Activated B cell treated with CpG ODN at 0.5 μM for 24 hours (primary cell): Measurements from ENCODE around the gene NEURL1B. TPM values are rescaled to one million over a fixed set of nuclear protein-coding genes. Genes with fewer than 3 reads are reported as not detected.

Source experiments
- ATAC-seq: fragments of 200-7000 bp; cut with Tn5 transposase; one replicate; pipeline ENCODE4 v1.10.0; 2021; ENCODE audit warnings: low read depth, mild to moderate bottlenecking, moderate library complexity
- CTCF ChIA-PET: fragments of 350-600 bp; sonication (Branson Sonifier 250); formaldehyde crosslinking; loops from one replicate; lab custom pipeline; 2021; ENCODE audit warnings: antibody characterized with exemption; lab: Charles Lee
- POLR2A ChIA-PET: fragments of 350-600 bp; sonication (Branson Sonifier 250); formaldehyde crosslinking; loops from one replicate; lab custom pipeline; 2021; ENCODE audit warnings: antibody characterized with exemption; lab: Charles Lee
- DNase-seq: peaks from one replicate; pipeline ENCODE4 v3.0.0; 2022
- H3K27ac Mint-ChIP-seq: one replicate; pipeline ENCODE4 v1.8.0; 2020; ENCODE audit warnings: mixed read lengths
- H3K27me3 Mint-ChIP-seq: one replicate; pipeline ENCODE4 v1.8.0; 2021; ENCODE audit warnings: mixed read lengths
- H3K36me3 Mint-ChIP-seq: one replicate; pipeline ENCODE4 v1.8.0; 2021; ENCODE audit warnings: low read depth, mixed read lengths
- H3K4me1 Mint-ChIP-seq: one replicate; pipeline ENCODE4 v1.8.0; 2021; ENCODE audit warnings: mixed read lengths
- H3K4me3 Mint-ChIP-seq: one replicate; pipeline ENCODE4 v1.8.0; 2020; ENCODE audit warnings: mild to moderate bottlenecking, mixed read lengths
- H3K9me3 Mint-ChIP-seq: one replicate; pipeline ENCODE4 v1.8.0; 2020; ENCODE audit warnings: mixed read lengths
- intact Hi-C: fragments of 100-400 bp; cut with micrococcal nuclease; formaldehyde crosslinking; loops from one replicate; pipeline ENCODE4 v1.15.1; 2024
- total RNA-seq: library from RNA; stranded (reverse); gene quantifications from 2 replicates; pipeline ENCODE4 v1.2.3, GENCODE V29; 2022
- TF ChIP-seq, protein P1 (sequence below): fragments of 200-600 bp; IDR thresholded peaks from one replicate; pipeline ENCODE4 v1.8.0; 2022; ENCODE audit warnings: antibody characterized with exemption, mild to moderate bottlenecking

NEURL1B gene
- total RNA-seq, 1 donor from 2014 or later = 0.09 TPM

DNA sequence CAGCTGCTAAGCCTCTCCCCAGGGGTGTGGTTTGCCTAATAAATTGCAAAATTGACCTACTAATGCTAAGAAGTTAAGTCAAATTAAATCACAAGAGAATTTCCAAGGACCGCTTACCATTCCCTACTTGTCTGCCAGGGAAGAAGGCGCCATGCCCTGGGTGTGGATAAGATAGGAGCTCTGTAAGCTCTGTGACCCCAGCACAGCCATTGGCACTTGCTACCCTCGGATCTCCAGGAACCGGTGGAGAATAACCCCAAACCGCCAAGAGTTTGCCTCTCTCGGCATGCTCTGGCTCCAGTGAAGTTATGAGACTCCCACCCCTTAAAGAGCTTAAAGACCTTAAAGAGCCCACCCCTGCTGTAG is 58.9 kb downstream of the NEURL1B start:
- Mint-ChIP-seq H3K9me3 (no peaks in the 10 kb centered on the region), H3K27me3 (peaks cover 34% of the 10 kb centered on the region), H3K27ac (no peak overlapping the region), H3K36me3 (no peaks in the 10 kb centered on the region), H3K4me1 (peaks cover 19% of the 10 kb centered on the region), H3K4me3 (no peak overlapping the region)
- CTCF ChIA-PET = interaction anchor here (0.5 to 1.3 kb wide), 3 partner anchors 236 to 396 kb away, joined by 3 to 4 read pairs (median 3); no protein-coding TSS in a partner anchor
- ATAC-seq = no peak
- POLR2A ChIA-PET = no interaction called here
- intact Hi-C loops = loop anchor here (5.0 kb wide), 1 partner anchor 788 kb away; no protein-coding TSS in a partner anchor
- DNase-seq = no peak
- TF ChIP-seq, protein P1, sequence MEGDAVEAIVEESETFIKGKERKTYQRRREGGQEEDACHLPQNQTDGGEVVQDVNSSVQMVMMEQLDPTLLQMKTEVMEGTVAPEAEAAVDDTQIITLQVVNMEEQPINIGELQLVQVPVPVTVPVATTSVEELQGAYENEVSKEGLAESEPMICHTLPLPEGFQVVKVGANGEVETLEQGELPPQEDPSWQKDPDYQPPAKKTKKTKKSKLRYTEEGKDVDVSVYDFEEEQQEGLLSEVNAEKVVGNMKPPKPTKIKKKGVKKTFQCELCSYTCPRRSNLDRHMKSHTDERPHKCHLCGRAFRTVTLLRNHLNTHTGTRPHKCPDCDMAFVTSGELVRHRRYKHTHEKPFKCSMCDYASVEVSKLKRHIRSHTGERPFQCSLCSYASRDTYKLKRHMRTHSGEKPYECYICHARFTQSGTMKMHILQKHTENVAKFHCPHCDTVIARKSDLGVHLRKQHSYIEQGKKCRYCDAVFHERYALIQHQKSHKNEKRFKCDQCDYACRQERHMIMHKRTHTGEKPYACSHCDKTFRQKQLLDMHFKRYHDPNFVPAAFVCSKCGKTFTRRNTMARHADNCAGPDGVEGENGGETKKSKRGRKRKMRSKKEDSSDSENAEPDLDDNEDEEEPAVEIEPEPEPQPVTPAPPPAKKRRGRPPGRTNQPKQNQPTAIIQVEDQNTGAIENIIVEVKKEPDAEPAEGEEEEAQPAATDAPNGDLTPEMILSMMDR = no peak

DNA sequence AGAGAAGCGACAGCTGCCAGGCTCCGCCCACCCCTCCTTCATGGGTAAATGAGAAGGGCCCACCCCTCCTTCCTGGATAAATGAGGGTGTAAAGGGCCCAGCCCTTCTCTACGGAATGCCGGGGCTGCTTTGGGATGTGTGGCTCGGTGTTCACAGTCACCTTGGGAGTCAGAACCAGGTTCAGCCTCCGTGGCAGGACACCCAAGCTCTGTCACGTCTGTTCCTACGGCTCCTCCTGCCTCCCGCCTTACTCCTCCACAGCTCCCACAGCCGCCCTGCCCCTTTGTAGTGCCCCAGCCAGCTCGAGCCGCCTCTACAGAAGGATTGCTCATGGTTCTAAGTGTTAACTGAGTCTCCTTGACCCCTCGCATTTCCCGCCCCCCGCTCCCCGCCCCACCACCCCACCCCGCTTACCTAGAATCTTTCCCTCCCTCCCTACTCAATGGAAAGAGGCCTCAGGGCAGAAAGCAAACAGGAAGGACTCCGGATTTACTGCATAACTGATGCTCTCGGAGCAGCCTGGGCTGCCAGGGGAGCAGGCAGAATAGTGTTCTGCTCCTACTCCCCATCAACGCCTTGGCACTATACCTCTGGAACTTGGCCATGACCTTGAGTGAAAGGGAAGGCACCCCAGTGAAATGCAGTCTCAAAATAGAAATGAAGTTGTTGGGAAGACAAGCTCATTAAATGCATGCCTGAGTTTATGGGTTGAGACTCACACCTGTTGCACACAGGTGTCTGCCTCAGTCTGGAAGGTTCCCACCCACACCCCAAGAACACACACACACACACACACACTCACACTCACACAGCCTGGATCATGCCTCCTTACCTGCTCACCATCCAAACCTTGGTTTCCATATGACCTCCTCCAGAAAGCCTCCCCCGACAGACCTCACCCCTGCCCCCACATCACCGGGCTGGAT is 59.6 kb downstream of the NEURL1B start:
- Mint-ChIP-seq H3K27ac (no peak overlapping the region), H3K9me3 (no peaks in the 10 kb centered on the region), H3K27me3 (peaks cover 34% of the 10 kb centered on the region), H3K36me3 (no peaks in the 10 kb centered on the region), H3K4me3 (no peak overlapping the region), H3K4me1 (peaks cover 19% of the 10 kb centered on the region)
- TF ChIP-seq, protein P1 = no peak
- intact Hi-C loops = no loop called here
- CTCF ChIA-PET = interaction anchor here (0.5 to 1.3 kb wide), 4 partner anchors 14 to 396 kb away, joined by 3 to 4 read pairs (median 3); no protein-coding TSS in a partner anchor
- POLR2A ChIA-PET = no interaction called here
- DNase-seq (no peak), ATAC-seq (no peak)

DNA sequence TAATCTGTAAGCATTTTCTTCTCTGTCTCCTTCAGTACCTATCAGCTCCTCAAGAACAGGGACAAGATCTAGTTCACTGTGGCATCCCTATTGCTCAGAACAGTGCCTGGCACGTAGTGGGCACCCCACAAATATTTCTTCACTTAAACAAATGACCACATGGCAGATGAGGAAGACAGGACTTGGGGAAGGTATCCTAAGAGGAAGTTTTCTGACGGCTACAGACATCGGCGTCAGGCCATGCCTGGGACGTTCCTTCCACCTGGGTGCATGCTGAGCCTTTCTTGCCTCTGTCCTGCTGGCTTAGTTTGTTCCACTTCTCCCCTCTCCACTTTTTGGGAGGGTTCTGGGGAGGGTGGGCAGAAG is 60.2 kb downstream of the NEURL1B start:
- no peak for ATAC-seq
- H3K4me3 Mint-ChIP-seq = no peak overlapping the region

DNA sequence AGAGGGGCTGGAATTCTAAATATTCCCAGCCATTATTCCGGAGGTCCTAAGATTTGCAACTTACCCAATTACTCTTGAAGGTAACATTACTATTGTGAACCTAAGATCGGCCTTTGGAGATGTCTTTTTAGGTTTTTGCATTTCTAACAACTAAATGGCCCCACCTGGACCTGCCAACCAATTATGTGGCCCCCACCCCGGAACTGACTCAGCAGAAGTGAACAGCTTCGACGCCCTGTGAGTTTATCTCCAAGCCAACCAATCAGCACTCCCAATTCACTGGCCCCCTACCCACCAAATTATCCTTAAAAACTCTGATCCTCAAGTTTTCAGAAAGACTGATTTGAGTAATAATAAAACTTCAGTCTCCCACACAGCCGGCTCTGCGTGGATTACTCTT is 62.9 kb downstream of the NEURL1B start:
- no peak for ATAC-seq
- H3K27me3 Mint-ChIP-seq = peaks cover 48% of the 10 kb centered on the region
- TF ChIP-seq, protein P1 = no peak
- H3K9me3 Mint-ChIP-seq = no peaks in the 10 kb centered on the region
- H3K36me3 Mint-ChIP-seq = no peaks in the 10 kb centered on the region
- no peak overlapping the region for H3K4me3 Mint-ChIP-seq
- POLR2A ChIA-PET = no interaction called here
- DNase-seq = no peak
- no peak overlapping the region for H3K27ac Mint-ChIP-seq
- peaks cover 8% of the 10 kb centered on the region for H3K4me1 Mint-ChIP-seq
- CTCF ChIA-PET = no interaction called here
- intact Hi-C loops = no loop called here

More for the DNA sequence above, 60.2 kb downstream of the NEURL1B start:
- Mint-ChIP-seq H3K9me3 (no peaks in the 10 kb centered on the region), H3K4me1 (peaks cover 19% of the 10 kb centered on the region), H3K27ac (no peak overlapping the region), H3K36me3 (no peaks in the 10 kb centered on the region), H3K27me3 (peaks cover 40% of the 10 kb centered on the region)
- DNase-seq = no peak
- intact Hi-C loops = no loop called here
- CTCF ChIA-PET = no interaction called here
- TF ChIP-seq, protein P1 = no peak
- POLR2A ChIA-PET = no interaction called here

DNA sequence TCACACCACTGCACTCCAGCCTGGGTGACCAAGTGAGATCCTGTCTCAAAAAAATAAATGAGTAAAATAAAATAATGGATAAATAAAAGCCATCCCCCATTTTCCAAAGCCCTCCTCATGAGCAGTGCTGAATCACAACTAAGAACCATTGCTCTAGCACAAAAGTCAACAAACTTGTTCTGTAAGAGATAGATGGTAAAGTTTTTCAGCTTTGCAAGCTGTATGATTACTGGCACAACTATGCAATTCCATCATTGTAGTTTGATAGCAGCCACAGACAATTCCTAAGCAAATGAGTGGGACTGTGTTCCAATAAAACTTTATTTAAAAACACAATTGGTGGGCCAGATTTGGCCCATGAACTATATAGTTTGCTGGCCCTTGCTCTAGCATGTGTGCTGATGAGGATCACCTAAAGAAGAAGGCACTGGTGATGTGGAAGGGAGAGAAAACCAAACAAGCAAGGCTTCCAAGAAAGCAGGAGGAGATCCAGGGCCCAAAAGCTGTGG is 64.6 kb downstream of the NEURL1B start:
- no peak for ATAC-seq
- H3K36me3 Mint-ChIP-seq = no peaks in the 10 kb centered on the region
- H3K27ac Mint-ChIP-seq = no peak overlapping the region
- TF ChIP-seq, protein P1 = no peak
- H3K9me3 Mint-ChIP-seq = no peaks in the 10 kb centered on the region
- peaks cover 50% of the 10 kb centered on the region for H3K27me3 Mint-ChIP-seq
- POLR2A ChIA-PET = no interaction called here
- H3K4me3 Mint-ChIP-seq = no peak overlapping the region
- DNase-seq = no peak
- CTCF ChIA-PET = interaction anchor here (0.7 kb wide), 1 partner anchor 1338 kb away, joined by 3 read pairs; no protein-coding TSS in a partner anchor
- intact Hi-C loops = no loop called here
- H3K4me1 Mint-ChIP-seq = peaks cover 8% of the 10 kb centered on the region
